Measurements from ENCODE around the gene EML4.
"Not testable (repeated sequence)": the region's sequence is repeated elsewhere in the genome, so short reads cannot be mapped to it uniquely, and the experiment has no call there.

GRCh38 chr2:42380026-42380425 is 210.9 kb downstream of the EML4 start:
- not testable (repeated sequence) for TF ChIP-seq CTCF (optimal IDR thresholded peaks at IDR 0.05 in 1 of 3, IDR thresholded peaks at IDR 0.05 in 1 of 3, conservative IDR thresholded peaks at IDR 0.05 in 1 of 3; ENCODE audit: extremely low read depth in 1 of 3, insufficient read depth in 2 of 3, low read length in 3 of 3); EZH2 (IDR thresholded peaks at IDR 0.05; ENCODE audit: low read length)

Data from keratinocyte (primary cell).